GM21447 (cell line): ENCODE data around the gene L3MBTL4.

ENCODE experiments used
- ATAC-seq: cut with Tn5 transposase; IDR thresholded peaks from one replicate; pipeline ENCODE4 v1.9.1; 2021; ENCODE audit not compliant: unreplicated experiment

The L3MBTL4 gene

DNA sequence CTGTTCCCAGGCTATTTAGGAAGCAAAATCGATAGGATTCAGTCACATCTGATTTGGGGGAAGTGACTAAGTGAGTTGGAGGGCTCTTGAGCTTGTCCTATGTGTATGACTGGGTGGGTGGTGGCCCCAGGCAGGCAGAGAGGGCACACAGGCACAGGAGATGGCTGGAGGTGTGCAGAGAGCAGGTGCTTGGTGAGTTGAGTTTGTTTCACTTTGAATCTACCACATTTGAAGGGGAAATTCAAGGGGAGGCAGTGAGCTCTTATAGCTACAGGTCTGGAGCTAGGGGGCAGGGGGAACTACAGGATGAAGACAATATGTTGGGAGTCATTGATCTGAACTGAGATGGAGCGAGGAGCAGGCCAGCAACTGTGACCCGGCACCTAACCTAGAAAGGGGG lies 476.9 kb downstream of the L3MBTL4 start:
- no peak for ATAC-seq

DNA sequence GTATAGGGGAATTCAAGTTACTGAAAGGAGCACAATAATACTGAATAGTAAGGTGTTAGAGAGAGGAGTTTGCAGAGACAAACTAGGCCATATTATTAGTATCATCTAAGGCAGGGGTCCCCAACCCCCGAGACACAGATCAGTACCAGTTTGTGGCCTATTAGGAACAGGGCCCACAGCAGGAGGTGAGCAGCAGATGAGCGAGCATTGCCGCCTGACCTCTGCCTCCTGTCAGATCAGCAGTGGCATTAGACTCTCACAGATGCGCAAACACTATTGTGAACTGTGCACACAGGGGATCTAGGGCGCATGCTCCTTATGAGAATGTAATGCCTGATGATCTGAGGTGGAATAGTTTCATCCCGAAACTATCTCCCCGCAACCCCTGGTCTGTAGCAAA lies 477.6 kb downstream of the L3MBTL4 start:
- ATAC-seq: no peak

DNA sequence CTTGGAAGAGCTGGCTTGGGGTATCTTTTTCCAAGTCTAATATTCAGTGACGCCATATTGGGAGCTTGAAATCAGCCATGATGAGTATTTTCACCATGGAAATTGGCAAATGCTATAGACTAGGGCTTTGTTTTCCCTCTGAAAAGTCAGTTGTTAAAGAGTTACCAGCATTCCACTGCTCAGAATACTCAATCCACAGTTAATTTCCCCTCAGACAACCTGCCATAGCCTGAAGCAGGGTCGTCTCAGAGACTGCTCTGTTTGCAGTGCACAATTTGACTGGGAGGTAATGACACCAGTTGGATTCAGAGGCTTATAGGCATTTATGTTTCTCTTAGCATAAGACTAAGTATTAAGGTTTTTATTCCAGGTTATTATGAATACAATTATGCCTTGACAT lies 483.9 kb downstream of the L3MBTL4 start:
- no peak for ATAC-seq

DNA sequence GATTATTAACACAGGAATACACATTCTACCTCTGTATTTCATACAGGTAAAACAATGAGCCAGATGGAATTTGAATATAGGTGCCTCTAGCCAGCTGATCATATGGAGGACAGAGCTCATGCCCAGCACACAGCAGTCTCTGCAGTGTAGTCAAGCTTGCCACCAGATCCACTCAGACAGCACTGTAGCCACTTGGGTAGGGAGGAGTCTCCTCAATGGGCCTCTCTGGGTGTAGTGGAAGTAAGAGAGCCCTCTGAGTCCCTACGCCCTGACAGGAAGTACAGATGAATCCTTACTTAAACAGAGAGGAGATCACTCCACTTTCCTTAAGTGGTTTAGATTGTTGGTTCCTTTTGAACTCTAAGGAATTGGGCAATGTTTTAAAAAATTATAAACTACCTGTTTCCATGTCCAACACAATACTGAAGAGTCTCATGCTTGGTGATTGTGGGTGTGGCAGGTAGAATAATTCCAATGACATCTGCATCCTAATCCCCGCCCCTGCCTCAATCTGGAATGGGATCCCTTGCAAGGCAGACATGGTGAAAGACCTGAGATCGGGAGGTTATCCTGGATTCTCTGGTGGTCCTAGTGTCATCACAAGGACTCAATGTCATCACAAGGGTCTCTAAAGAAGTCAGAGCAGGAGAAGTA lies 496.4 kb downstream of the L3MBTL4 start:
- ATAC-seq: no peak

DNA sequence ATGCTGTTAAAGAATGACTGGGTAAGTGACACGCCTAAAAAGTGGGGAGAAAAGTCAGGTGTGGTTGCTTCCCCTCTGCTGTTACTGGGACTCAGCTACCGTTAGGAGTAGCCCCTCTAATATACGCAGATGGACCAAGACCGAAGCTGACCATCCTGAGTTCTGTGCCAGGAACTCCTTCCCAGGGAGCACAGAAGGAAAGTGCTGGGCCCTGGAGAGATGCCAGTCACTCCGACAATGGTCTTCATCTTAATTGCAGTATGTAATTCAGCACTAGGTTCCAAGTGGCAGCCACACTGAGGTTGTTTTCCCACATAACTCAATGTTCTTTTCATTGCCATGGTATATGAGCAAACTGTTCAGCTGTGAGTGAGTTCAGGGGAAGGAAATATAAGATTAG lies 499.8 kb downstream of the L3MBTL4 start:
- no peak for ATAC-seq

DNA sequence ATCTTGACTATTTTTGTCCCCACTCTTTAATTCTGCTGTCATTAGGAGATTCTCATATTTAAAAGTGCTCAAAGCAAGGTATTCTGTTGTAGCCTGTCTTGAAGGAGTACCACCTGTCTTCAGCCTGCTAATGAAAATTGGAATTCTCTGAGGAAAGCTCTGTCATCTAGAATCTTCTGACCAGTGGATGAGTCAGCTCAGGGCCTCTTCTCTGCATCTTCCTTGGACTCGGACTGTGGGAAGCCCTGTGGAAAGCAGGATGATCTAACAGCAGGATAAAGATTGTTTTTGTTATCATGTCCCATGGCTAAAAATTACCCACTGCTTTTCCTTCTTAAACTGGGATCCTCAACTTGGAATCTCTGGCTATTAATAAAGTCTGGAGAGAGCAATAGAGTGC lies 500.7 kb downstream of the L3MBTL4 start:
- no peak for ATAC-seq

DNA sequence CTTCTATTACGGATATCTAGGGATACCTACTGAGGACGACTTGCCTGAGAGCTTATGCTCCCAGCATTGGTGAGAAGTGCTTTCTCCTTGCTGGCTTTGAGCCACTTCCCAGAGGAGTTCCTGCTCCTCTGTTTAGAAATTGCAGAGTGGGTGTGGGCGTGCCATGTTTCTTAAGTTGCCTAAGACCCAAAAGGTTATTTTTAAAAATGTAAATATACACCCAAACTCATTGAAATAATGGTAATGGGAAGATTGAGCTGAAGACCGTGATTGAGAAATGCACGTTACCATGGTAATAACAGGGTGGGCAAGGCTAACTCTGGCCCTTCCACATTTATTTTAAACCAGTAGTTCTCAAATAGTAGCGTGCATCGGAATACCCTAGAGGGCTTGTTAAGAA lies 502.1 kb downstream of the L3MBTL4 start:
- no peak for ATAC-seq

DNA sequence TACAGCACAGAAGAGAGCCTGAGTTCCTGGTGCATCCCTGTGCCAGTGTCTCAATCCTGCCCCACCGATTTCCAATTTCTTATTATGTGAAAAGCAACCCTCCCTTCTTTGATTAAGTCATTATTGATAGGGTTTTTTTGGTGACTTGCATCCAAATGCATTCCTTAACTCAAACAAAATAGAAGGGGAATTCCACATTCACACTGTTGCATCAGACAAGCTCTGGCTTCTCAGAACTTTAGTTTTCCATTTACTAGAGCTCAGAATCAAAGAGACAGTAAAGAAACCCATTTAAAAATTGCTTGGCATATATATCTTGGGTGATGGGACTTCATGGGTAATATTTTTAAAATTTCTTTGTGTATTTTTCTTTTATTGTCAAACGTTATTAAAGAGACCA lies 505.6 kb downstream of the L3MBTL4 start:
- ATAC-seq: no peak
